Right lobe of liver (tissue), 4 donors: ENCODE results near the gene SMCR8.

Experiments
- POLR2A ChIP-seq: fragments of 450-650 bp; IDR thresholded peaks from one replicate; pipeline ENCODE4 v1.6.1; 2017; ENCODE audit warnings: antibody characterized with exemption, mild to moderate bottlenecking
- TF ChIP-seq, protein P1 (sequence below), 4 donors: fragments of 200-600 bp in 3 of 4; fragments of 450-650 bp in 1 of 4; IDR thresholded peaks; one replicate each; pipeline versions ENCODE4 v1.5.1 to v1.8.0; 2016 to 2022; ENCODE audit warnings: antibody characterized with exemption in 4 of 4, mild to moderate bottlenecking in 2 of 4
- donor health status: DM: no; HTN: no; CAD: no.
- donor health status: DM: no; HTN: no; CAD: no.
- donor health status: DM: no; HTN: yes; CAD: no.

- TF ChIP-seq, protein P1, sequence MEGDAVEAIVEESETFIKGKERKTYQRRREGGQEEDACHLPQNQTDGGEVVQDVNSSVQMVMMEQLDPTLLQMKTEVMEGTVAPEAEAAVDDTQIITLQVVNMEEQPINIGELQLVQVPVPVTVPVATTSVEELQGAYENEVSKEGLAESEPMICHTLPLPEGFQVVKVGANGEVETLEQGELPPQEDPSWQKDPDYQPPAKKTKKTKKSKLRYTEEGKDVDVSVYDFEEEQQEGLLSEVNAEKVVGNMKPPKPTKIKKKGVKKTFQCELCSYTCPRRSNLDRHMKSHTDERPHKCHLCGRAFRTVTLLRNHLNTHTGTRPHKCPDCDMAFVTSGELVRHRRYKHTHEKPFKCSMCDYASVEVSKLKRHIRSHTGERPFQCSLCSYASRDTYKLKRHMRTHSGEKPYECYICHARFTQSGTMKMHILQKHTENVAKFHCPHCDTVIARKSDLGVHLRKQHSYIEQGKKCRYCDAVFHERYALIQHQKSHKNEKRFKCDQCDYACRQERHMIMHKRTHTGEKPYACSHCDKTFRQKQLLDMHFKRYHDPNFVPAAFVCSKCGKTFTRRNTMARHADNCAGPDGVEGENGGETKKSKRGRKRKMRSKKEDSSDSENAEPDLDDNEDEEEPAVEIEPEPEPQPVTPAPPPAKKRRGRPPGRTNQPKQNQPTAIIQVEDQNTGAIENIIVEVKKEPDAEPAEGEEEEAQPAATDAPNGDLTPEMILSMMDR (IDR thresholded peaks at IDR 0.05), result no peak
- no peak for TF ChIP-seq POLR2A
These were observed 16.8 kb downstream of the SMCR8 start for GRCh38 chr17:18331879-18332278.
